T-helper 1 cell treated with Interleukin-12 subunit alpha and Interleukin-12 subunit beta and Interleukin-4 antibody, amounts not matched to agents 30 μg/mL and 1 μg/mL, for 36 hours (primary cell): ENCODE results near the gene CCDC175.

Experiments used
- H3K27ac Mint-ChIP-seq: one replicate; pipeline ENCODE4 v1.8.0; 2021; ENCODE audit warnings: mild to moderate bottlenecking, mixed read lengths
- H3K27me3 Mint-ChIP-seq: one replicate; pipeline ENCODE4 v1.8.0; 2021; ENCODE audit warnings: low read depth, mixed read lengths
- H3K36me3 Mint-ChIP-seq: one replicate; pipeline ENCODE4 v1.8.0; 2021; ENCODE audit warnings: low read depth, mixed read lengths
- H3K4me1 Mint-ChIP-seq: one replicate; pipeline ENCODE4 v1.8.0; 2021; ENCODE audit warnings: low read depth, mixed read lengths
- H3K4me3 Mint-ChIP-seq: one replicate; pipeline ENCODE4 v1.8.0; 2021; ENCODE audit warnings: mild to moderate bottlenecking, moderate library complexity, mixed read lengths
- H3K9me3 Mint-ChIP-seq: one replicate; pipeline ENCODE4 v1.8.0; 2021; ENCODE audit warnings: mixed read lengths

Gene CCDC175

GRCh38 chr14:59481871-59482540 lies 94.6 kb downstream of the CCDC175 start:
- Mint-ChIP-seq H3K36me3 (peaks cover 2% of the 10 kb centered on the region), H3K27ac (no peak overlapping the region), H3K4me3 (peak overlapping the region; percentile 92), H3K27me3 (no peaks in the 10 kb centered on the region), H3K4me1 (peaks cover 42% of the 10 kb centered on the region), H3K9me3 (no peaks in the 10 kb centered on the region)

GRCh38 chr14:59481407-59481806 lies 95.2 kb downstream of the CCDC175 start:
- Mint-ChIP-seq H3K9me3 (no peaks in the 10 kb centered on the region), H3K4me1 (peaks cover 41% of the 10 kb centered on the region), H3K27ac (no peak overlapping the region), H3K36me3 (peaks cover 2% of the 10 kb centered on the region), H3K4me3 (no peak overlapping the region), H3K27me3 (no peaks in the 10 kb centered on the region)

DNA sequence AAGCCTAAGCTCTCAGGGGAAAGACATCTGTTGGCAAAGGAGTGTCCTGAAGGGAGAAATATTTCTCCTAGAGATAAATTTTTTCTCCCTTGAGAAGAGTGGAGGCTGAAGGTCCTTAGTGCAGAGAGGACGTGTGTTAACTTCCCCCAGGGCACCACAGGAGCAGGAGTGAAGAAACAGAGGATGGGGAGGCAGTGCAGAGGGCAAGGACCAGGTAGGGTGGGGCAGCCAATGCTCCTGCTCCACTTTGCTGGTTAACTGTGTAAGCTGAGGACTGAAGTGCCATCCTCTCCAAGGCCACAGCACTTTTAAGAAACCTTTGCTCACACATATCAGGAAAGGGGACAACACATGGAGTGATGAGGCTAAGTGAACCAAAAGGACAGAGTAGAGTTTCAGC lies 96.4 kb downstream of the CCDC175 start:
- Mint-ChIP-seq H3K27me3 (no peaks in the 10 kb centered on the region), H3K36me3 (peaks cover 2% of the 10 kb centered on the region), H3K4me1 (peaks cover 37% of the 10 kb centered on the region), H3K27ac (peak overlapping the region; percentile 16), H3K9me3 (no peaks in the 10 kb centered on the region), H3K4me3 (peak overlapping the region; percentile 28)

DNA sequence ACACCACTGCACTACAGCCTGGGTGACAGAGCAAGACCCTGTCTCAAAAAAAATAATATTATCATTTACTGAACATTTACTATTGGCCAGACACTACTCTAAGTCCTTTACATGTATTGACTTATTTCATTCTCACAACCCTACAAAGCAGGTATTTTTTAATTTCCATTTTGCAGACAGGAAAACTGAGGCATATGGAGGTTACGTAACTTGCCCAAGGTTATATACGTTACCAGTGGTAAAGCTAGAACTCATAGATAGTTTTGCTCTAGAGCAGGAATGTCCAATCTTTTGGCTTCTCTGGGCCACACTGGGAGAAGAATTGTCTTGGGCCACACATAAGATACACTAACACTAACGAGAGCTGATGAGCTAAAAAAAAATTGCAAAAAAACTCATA lies 98.1 kb downstream of the CCDC175 start:
- H3K4me1 Mint-ChIP-seq: peaks cover 36% of the 10 kb centered on the region
- no peak overlapping the region for H3K27ac Mint-ChIP-seq
- peaks cover 4% of the 10 kb centered on the region for H3K36me3 Mint-ChIP-seq
- H3K9me3 Mint-ChIP-seq: no peaks in the 10 kb centered on the region
- H3K27me3 Mint-ChIP-seq: no peaks in the 10 kb centered on the region
- H3K4me3 Mint-ChIP-seq: no peak overlapping the region

DNA sequence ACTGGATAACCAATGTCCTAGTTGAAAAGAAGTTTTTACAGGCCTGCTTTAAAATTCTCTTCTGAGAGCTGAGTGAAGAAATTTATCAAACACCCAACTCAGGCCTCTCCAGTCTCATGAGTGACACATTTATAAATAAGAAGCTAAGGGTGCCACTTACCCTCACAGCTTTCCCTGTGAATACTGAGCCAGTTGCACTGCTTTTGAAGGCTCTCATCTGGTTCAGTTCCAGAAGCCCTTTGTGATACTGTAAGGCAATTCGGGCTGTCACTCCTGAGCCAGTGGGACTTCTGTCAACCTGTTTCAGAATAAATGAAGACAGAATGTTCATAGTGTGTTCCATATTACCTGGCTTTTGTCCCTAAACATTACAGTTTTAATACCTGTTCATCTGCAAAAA lies 100.9 kb downstream of the CCDC175 start:
- Mint-ChIP-seq H3K4me1 (peaks cover 10% of the 10 kb centered on the region), H3K9me3 (no peaks in the 10 kb centered on the region), H3K27ac (no peak overlapping the region), H3K36me3 (peaks cover 7% of the 10 kb centered on the region), H3K27me3 (no peaks in the 10 kb centered on the region), H3K4me3 (no peak overlapping the region)

DNA sequence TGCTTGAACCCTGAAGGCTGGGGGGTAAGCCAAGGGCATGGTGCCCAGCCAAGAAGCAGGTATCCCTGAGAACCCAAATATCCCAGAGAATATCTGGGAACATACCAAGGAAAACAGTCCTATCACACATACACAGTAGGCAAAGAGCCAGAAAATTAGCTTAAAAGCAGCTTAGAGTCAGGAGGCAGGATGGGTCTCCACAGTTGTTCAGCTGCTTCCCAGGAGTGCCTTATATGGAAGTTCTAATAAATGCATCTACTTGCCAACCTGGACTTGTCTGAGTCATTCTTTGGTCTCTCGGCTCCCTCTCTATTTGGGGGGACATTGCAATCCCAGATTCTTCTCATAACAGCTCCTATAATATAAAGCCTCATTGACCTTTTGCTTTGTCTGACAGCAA lies 102.4 kb downstream of the CCDC175 start:
- H3K27ac Mint-ChIP-seq: no peak overlapping the region
- no peak overlapping the region for H3K4me3 Mint-ChIP-seq
- H3K36me3 Mint-ChIP-seq: peaks cover 5% of the 10 kb centered on the region
- H3K4me1 Mint-ChIP-seq: peaks cover 2% of the 10 kb centered on the region
- no peaks in the 10 kb centered on the region for H3K27me3 Mint-ChIP-seq
- H3K9me3 Mint-ChIP-seq: no peaks in the 10 kb centered on the region

GRCh38 chr14:59465316-59466135 lies 111.1 kb downstream of the CCDC175 start, which contains the start of gene GPR135:
GPR135 (minus strand) TSS chr14:59465380; CDS start chr14:59465226, 154 bp downstream.
- Mint-ChIP-seq H3K9me3 (no peaks in the 10 kb centered on the region), H3K27me3 (peaks cover 16% of the 10 kb centered on the region)

GRCh38 chr14:59464486-59465315 lies 111.9 kb downstream of the CCDC175 start:
- Mint-ChIP-seq H3K36me3 (no peaks in the 10 kb centered on the region), H3K9me3 (no peaks in the 10 kb centered on the region), H3K4me1 (peaks cover 3% of the 10 kb centered on the region), H3K27me3 (peaks cover 19% of the 10 kb centered on the region), H3K27ac (no peak overlapping the region), H3K4me3 (peak overlapping the region; percentile 85)

More at GRCh38 chr14:59465316-59466135, 111.1 kb downstream of the CCDC175 start, which contains the start of gene GPR135:
- Mint-ChIP-seq H3K27ac (peak within 1 kb of the TSS; percentile 32), H3K36me3 (no peaks in the 10 kb centered on the region), H3K4me3 (peak within 1 kb of the TSS; percentile 85), H3K4me1 (peaks cover 3% of the 10 kb centered on the region)

DNA sequence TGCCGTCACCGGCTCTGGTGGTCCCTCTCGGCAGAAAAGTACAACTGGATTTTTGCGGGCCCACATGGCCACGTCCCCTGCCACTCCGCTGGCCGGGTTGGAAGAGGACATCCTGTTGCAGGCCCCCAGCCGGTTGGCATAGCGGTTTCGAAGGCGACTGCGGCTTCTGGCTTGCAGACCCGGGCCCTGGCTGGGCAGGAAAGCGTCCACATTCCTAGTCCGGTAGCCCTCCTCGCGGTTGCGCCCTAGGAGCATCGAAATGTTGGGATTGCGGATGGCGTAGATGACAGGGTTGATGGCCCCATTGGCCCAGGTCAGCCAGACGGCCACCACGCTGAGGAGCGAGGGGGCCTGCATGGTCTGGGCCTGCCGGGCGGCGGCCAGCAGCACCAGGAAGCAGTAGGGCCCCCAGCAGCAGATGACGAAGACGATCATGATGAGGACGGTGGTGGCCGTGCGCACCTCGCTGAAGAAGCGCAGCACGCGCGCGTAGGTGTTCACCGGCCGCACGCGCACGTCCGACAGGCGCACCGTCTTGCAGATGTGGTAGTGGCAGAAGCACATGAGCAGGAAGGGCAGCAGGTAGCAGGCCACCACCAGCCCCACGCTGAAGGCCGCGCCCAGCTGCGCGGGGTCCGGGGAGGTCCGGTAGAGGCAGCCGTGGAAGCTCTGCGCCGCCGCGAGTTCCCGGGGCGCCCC lies 112.7 kb downstream of the CCDC175 start:
- no peaks in the 10 kb centered on the region for H3K9me3 Mint-ChIP-seq
- no peak overlapping the region for H3K27ac Mint-ChIP-seq

DNA sequence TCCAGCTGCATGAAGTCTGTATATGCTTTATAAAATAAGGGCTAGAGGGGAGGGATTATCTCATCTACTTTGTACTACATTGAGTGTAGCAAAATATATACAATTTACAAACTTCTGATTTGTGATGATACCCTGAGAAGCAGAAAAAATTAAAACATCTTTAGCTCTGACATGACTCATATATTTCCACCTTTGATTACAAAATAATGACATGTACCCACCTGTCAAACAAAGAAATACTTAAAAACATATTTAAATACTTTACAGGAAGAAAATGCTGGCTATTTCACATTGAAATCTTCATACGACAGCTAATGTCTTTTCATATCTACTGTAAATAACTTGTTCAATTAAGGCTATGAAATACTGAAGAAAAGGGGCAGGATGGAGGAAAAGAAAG lies 114.7 kb downstream of the CCDC175 start:
- no peak overlapping the region for H3K4me3 Mint-ChIP-seq
- no peak overlapping the region for H3K27ac Mint-ChIP-seq
- peaks cover 3% of the 10 kb centered on the region for H3K4me1 Mint-ChIP-seq
- H3K36me3 Mint-ChIP-seq: peaks cover 3% of the 10 kb centered on the region
- H3K27me3 Mint-ChIP-seq: peaks cover 26% of the 10 kb centered on the region
- H3K9me3 Mint-ChIP-seq: no peaks in the 10 kb centered on the region

More for the DNA sequence above, 112.7 kb downstream of the CCDC175 start:
- peaks cover 3% of the 10 kb centered on the region for H3K4me1 Mint-ChIP-seq
- no peaks in the 10 kb centered on the region for H3K36me3 Mint-ChIP-seq
- H3K4me3 Mint-ChIP-seq: peak overlapping the region; percentile 85
- peaks cover 26% of the 10 kb centered on the region for H3K27me3 Mint-ChIP-seq

DNA sequence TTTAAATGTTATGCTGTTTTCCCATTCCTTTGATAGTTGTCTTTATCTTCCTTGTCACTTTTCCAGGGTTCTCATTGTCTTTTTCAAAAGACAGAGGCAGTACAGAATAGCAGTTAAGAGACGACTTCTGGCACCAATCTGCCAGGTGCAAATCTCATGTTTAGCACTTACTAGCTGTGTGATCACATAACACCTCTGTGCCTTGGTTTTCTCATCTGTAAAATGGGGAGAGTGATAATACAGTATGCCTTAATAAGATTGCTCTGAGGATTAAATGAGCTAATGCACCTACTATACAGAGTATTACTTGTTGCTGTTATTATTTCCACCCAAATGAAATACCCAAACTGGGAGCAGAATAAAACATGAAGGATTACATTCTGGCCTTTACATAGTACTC lies 116.2 kb downstream of the CCDC175 start:
- Mint-ChIP-seq H3K36me3 (peaks cover 9% of the 10 kb centered on the region), H3K9me3 (no peaks in the 10 kb centered on the region), H3K27ac (no peak overlapping the region), H3K4me1 (peaks cover 3% of the 10 kb centered on the region), H3K27me3 (peaks cover 18% of the 10 kb centered on the region), H3K4me3 (no peak overlapping the region)

GRCh38 chr14:59458486-59458885 lies 118.1 kb downstream of the CCDC175 start:
- Mint-ChIP-seq H3K9me3 (no peaks in the 10 kb centered on the region), H3K4me1 (peaks cover 2% of the 10 kb centered on the region), H3K27me3 (peaks cover 18% of the 10 kb centered on the region), H3K36me3 (peaks cover 9% of the 10 kb centered on the region), H3K27ac (no peak overlapping the region), H3K4me3 (no peak overlapping the region)

DNA sequence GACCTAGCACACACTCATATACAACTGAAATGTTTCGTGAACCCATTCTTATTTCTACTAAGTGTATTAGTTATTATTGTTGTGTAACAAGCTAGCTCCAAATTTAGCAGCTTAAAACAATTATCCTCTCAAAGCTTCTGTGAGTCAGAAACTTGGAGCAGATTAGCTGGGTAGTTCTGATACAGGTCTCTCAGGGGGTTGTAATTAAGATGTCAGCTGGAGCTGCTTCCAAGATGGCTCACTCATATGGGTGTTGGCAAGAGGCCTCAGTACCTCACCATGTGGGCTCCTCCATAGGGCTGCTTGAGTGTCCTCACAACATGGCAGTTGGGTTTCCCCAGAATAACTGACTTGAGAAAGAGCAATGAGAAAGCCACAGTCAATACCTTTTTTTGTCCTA lies 121.2 kb downstream of the CCDC175 start:
- Mint-ChIP-seq H3K27me3 (peaks cover 10% of the 10 kb centered on the region), H3K36me3 (peaks cover 9% of the 10 kb centered on the region), H3K9me3 (no peaks in the 10 kb centered on the region), H3K4me1 (no peaks in the 10 kb centered on the region), H3K27ac (no peak overlapping the region), H3K4me3 (no peak overlapping the region)
